SW480 (cell line): ENCODE data around the gene TRIM22.

Experiments used
- DNase-seq: peaks from one replicate; pipeline ENCODE4 v3.0.0-alpha.2; 2016; ENCODE audit warnings: low spot score

The TRIM22 gene

GRCh38 chr11:5746614-5747013 is 57.0 kb downstream of the TRIM22 start:
- DNase-seq = no peak

- no peak for DNase-seq
Observed at GRCh38 chr11:5749836-5750235, 60.2 kb downstream of the TRIM22 start.

DNA sequence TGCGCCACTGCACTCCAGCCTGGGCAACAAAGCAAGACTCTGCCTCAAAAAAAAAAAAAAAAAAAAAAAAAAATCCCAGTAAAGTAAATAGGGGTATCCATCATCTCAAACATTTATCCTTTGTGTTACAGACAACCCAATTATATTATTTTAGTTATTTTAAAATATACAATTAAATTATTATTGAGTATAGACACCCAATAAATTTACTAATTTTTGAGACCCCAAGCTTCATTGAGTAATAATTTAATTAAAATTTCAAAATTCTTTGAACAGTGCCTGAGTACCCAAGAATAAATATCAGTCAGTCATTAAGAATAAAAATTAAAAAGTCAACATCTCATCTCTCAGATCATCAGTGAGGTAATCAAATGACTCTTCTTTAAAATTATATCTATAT is 64.4 kb downstream of the TRIM22 start, which contains the start of gene OR52N4:
TSS of gene OR52N4 (plus strand) at position 301 of the 400 bp plus-strand sequence. CDS start 498 bp downstream, outside the sequence.
- no peak for DNase-seq
